Fibroblast of skin of abdomen (primary cell): Measurements from ENCODE around the gene CLK2. TPM values are rescaled to one million over a fixed set of nuclear protein-coding genes. Genes with fewer than 3 reads are reported as not detected.

Experiments
- DNase-seq: peaks from one replicate; pipeline ENCODE4 v3.0.0-alpha.2; 2013
- polyA plus RNA-seq, 2 experiments: library from polyadenylated mRNA; unstranded; fragments of 120-200 nt; gene quantifications; one replicate each; pipeline ENCODE4 v1.2.1, GENCODE V29; 2013; ENCODE audit not compliant: insufficient read length in 2 of 2

CLK2 gene
- polyA plus RNA-seq (2013, experiment 1 of 2; ENCODE audit: insufficient read length) = 34.1 TPM
- 36.7 TPM for polyA plus RNA-seq (2013, experiment 2 of 2; ENCODE audit: insufficient read length)

DNA sequence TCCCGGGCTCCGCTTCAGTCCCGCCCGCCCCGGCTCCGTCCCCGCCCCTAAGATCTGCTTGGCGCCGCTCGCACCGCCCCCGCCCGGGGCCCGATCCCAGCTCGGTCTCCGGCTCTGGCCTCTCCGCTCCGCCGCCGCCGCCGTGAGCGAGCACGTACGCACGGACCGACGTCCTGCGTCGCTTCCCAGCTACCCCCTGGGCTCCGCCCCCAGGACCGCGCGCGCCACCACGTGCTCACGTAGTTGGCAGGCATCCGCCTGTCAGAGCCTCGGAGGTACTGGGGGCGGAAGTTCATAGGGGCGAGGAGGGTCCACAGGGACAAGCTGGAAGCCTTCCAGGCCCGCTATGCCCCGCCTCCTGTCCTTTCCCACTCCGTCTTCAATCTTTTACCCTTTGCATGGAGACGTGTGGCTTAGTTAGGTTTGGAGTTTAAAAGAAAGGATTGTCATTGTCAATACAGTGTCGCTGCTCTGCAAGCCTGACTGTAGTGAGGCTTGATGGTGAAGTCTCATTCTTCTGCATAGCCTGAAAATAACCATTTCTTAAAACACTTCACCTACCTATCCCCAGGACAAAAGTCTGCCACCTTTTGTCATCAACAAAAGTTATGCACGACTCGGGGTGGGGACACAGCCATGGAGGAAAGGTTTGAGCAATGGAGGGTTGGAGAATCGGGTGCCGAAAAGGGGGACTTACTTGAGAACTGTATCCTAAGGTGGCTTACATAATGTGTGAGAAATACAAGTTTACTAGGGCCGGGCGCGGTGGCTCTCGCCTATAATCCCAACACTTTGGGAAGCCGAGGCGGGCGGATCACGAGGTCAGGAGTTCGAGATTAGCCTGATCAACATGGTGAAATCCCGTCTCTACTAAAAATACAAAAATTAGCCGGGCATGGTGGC, at the start of gene CLK2:
CLK2 (minus strand) TSS at position 162 of the 903 bp plus-strand sequence. CDS start 2,527 bp downstream, outside the sequence.
- DNase-seq = peak; percentile 95

DNA sequence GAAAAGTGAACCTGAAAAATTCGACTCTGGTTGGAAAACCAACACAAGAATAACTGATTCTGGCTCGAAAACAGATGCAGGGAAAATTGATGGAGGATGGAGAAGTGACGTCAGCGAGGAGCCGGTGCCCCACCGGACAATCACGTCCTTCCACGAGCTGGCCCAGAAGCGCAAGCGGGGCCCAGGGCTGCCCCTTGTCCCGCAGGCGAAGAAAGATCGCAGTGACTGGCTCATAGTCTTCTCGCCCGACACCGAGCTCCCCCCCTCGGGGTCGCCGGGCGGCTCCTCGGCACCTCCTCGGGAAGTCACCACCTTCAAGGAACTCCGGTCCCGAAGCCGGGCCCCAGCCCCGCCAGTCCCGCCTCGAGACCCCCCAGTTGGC, 49.3 kb upstream of the CLK2 start:
- DNase-seq = no peak

DNA sequence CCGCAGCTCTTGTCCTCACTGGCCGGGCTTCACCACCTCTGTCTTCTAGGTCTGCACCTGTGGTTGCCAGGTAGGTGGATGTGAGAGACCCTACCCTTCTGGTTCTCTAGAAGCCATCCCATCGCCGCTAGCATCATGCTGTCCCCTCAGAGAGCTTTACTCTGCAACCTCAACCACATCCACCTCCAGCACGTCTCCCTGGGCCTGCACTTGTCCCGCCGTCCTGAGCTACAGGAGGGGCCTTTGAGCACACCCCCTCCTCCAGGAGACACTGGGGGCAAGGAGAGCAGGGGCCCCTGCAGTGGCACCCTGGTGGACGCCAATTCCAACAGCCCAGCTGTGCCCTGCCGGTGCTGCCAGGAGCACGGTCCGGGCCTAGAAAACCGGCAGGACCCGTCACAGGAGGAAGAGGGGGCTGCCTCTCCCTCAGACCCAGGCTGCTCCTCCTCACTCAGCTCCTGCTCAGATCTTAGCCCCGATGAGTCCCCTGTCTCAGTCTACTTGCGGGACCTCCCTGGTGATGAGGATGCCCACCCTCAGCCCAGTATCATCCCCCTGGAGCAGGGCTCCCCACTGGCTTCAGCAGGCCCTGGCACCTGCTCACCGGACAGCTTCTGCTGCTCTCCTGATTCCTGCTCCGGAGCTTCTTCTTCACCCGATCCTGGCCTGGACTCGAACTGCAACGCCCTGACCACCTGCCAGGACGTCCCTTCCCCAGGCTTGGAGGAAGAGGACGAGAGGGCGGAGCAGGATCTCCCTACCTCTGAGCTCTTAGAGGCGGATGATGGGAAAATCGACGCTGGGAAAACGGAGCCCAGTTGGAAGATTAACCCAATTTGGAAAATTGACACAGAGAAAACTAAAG, 48.6 kb upstream of the CLK2 start:
- DNase-seq = no peak

DNA sequence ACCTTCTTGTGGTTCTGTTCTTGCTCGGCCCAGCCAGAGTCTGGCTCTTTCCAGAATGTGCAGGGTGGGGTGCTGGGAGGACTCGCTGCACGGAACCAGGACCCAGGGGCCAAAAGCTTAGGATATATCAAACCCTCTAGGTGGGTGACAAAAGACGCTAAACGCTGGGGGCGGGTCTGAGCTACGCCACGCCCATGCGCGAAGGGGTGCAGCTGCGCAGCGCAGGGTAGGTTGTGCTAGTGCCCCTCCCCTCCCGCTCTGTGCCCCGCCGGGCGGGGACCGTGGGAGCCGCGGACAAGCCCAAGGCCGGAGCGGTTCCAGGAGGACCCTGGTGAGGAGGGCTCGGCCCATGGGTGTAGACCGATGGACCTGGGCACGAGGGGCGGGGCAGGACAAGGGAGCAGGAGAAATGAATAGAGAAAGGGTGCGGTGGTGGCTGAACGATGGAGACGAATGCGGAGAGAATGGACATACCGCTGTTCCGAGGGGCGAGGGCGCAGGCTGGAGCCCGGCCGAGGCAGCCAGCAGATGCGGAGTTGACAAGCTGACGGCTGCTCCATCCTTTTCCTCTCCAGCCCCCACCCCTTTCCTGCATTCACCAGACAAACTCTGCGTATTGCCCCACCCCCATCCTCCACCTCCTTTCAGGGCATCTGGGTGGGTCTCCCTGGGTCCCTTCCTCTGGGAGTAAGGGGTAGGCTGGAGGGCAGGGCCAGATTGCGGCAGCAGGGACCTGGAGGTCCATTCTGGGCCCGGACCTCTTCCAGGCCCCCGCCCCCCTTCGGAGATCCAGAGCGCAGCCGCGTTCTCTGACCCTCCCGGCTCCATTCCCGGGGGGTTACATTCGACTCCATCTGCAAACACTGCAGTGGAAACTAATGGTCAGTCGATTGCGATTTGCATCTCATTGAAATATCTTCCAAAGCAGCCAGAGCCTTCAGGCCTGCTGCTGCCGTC, 47.6 kb upstream of the CLK2 start, which contains the start of gene RUSC1:
RUSC1 (plus strand) TSS at position 234 of the 957 bp plus-strand sequence. CDS start 880 bp downstream, outside the sequence.
- DNase-seq = peak; percentile 62

DNA sequence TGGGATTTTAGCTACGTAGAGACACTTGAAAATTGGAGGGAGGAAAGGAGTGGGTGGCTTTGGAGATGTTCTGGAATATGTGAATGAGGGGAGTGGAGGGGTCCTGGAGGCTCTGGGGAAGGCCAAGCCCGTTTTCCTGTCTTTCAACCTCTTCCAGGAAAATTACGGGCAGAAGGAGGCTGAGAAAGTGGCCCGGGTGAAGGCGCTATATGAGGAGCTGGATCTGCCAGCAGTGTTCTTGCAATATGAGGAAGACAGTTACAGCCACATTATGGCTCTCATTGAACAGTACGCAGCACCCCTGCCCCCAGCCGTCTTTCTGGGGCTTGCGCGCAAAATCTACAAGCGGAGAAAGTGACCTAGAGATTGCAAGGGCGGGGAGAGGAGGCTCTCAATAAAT, 46.9 kb upstream of the CLK2 start:
- DNase-seq = no peak

DNA sequence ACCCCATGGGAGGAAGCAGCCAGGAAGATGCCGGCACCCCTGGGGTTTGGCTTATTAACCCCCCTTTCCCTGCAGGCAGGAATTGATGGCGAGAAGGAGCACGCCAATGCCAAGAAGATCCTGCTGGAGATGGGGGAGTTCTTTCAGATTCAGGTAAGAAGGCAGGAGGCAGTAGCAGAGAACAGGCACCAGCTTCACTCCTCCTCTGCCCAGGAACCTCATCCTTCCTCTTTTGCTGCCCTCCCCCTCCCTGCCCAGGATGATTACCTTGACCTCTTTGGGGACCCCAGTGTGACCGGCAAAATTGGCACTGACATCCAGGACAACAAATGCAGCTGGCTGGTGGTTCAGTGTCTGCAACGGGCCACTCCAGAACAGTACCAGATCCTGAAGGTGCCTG, 46.2 kb upstream of the CLK2 start:
- DNase-seq = no peak

DNA sequence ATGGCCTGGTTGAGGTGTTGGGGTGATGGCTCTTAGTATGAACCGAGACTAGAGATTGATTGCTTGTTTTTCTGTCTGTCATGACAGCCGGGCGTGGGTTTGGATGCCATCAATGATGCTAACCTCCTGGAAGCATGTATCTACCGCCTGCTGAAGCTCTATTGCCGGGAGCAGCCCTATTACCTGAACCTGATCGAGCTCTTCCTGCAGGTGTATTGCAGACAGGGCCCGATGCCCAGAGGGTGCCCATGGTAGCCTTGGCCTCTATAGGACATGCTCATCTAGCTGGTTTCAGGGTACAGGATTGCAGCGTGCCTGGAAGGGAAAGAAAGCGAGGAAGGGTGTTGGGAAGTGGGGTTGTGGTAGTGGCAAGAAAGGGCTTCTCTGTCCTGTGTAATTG, 44.8 kb upstream of the CLK2 start:
- DNase-seq = no peak

DNA sequence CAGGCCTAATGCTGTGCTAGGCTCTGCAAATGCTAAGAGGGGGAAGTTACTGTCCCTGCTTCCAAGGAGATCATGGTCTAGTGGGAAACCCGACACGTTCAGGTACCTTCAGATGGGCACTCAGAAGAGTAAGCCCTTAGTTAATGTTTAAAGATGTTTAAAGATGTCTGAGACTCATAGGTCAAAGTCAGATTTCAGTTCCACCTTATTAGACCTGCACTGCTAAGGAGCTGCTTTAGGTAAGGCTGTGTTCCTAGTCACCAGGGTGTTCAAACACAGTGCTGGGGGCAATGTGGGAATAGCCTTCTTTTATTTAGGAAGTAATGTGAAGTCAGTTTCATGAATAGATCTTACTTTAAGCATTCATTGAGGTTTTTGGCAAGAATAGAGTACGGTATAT, 43.6 kb upstream of the CLK2 start:
- no peak for DNase-seq

DNA sequence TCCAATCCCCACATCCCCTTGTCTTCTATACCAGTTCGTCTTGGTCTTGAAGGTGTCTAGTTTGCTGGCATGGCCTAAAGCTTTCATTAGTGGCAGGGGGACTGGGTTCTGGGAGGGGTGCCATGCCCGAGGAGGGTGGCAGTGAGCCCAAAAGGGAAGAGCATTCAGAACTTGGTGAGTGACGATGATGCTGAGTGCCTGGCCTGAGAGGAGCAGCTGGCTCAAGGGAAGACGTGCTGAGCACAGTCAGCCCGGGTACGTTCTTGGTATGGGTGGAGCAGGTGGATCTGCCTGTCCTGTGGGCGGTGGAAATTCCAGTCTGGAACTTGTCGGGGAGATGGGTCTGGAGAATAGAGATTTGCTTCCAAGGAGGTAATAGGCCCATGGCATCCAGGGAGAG, 40.0 kb upstream of the CLK2 start:
- DNase-seq = no peak

DNA sequence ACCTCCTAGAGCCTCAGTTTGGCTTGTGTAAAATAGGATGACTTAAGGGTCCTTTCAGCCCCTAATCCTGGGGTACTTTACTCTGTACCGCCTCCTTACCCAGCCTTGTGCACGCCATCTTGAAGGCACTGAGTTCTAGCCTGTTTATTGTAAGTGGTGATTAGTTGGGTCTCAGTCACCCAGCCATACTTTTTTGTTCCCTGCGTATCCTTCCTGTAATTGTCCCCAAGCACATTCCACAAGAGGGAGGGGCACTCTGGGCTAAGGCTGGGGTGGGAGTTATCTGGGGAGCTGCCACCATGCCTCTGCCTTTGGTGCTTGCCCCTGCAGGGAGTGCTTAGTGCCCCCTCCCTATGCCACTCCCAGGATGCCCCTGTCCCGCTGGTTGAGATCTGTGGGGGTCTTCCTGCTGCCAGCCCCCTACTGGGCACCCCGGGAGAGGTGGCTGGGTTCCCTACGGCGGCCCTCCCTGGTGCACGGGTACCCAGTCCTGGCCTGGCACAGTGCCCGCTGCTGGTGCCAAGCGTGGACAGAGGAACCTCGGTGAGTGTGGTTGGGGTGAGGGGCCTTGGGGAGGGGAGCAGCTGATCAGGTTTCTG, 36.2 kb upstream of the CLK2 start:
- DNase-seq = no peak

DNA sequence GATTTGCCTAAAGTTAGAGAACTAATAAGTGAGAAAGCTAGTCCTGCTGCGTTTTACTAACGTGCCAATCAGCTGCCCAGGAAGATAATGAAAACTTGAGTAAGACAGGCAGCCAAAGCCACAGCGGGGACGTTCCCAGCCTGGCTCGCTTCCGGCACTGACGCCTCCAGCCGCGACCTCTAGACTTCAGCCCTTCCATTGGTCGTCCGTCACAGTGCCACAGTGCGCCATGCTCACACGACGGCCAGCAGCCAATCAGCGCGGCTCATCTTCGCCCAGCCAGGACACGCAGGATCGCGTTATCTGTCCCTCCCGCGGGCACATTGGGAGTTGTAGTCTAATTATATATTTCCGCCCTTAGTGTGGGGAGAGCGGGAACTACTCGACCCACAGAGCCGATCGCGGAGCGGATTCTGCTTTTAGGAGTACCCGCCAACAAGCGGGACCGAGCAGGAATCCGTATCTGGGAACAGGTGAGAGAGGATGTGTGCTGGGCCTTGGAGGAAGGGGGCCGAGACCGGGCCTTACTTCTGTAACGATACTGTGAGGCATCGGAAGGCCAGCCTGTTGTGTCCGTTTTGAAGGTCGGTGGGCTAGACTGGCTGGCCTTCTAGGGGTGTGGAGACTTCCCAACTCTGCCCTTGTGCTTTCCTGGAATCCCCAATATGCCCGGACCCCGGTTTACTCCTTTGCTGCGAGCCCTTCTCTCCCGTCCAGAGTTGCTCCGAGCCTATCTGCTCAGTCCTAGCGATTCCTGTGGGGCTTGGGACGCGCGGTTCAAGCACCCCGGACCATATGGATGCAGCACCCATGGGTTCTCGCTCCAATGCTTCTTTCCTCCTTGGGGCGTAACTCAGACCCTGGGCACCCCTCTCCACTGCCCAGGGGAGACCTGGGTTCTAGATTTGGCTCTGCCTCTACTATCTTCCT, 35.5 kb upstream of the CLK2 start, which contains the start of gene FDPS:
FDPS (plus strand) TSS at position 374 of the 930 bp plus-strand sequence. CDS start 924 bp downstream, outside the sequence.
- peak; percentile 99 for DNase-seq

DNA sequence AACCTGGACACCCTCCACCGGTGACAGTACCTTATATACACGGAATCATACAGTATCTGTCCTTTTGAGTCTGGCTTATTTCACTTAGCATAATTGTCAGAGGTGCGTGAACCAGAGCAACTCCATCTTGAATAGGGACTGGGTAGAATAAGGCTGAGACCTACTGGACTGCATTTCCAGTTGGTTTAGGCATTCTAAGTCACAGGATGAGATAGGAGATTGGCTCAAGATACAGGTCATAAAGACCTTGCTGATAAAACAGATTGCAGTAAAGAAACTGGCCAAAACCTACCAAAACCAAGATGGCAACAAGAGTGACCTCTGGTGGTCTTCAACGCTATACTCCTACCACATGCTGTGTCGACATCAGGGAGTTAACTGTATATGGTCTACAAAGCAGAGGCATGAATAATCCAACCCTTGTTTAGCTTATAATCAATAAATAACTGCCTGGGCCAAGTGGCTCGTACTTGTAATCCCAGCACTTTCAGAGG, 34.0 kb upstream of the CLK2 start:
- DNase-seq = peak; percentile 55

DNA sequence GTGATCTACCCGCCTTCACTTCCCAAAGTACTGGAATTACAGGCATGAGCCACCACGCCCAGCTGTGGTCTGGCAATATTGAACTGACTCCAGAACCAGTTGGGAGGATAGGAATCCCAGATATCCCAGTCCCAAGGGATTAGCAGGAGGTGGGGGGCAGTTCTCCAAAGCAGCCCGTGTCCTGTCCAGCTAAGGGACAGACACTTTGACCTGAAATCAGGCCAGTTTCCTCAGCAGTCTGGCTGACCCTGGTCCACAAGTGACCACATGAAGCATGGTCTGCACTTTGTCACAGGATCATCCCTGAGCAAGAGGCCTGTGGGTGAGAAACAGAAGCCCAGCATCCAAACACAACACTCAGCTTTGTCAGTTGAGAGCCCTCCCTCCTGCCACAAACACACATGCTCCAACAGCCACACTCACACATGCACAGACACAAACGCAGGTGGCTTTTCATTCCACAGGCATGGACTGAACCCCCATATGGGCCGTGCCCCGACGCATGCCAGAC, 32.6 kb upstream of the CLK2 start:
- peak; percentile 34 for DNase-seq

DNA sequence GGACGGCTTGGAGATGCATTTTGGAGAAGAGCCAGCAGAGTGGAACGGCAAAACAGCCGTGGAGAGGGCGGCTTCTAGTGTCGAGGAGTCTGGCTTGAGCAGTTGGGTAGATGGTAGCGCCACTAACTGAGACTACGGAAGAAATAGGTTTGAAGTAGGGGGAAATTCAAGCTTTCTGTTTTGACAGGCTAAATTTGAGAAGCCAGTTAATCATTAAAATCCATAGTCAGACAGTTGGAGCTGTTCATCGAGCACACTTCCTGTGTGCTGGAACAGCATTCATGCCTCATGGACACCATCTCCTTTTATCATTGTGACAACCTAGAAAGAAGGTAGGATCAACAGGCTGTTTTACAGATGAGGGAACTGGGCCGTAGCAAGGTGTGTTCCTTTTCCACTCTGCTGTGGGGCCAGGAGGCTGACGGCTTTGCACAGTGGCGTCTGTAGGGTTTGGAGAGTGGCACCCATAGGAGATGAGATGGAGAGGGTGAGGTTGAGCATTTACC, 31.3 kb upstream of the CLK2 start:
- DNase-seq = no peak

DNA sequence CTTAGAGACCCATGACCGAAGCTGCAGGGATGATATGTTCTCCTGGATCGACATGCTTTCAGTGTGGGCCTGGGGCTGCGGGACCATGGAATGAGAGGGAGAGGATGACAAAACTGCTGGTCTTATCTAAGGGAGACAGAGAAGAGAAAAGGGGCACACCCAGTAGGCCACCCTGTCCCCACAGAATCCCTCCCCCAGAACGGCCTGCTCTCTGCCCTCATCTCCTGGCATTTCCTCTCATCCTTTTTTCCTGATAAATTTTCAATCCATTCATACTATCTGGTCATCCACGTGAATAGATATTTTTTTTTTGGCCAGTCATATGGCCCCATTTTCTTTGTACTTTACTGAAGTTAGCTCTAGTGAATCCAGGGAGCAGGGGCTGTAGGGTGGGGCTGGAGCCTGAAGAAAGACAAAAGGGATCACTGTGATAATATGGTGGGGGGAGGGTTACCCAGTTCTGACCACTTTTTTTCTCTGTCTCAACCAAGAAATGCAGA, 28.1 kb upstream of the CLK2 start, which contains the start of gene PKLR:
PKLR (minus strand) TSS at position 97 of the 500 bp plus-strand sequence; CDS start at position 54, 43 bp downstream.
- no peak for DNase-seq

DNA sequence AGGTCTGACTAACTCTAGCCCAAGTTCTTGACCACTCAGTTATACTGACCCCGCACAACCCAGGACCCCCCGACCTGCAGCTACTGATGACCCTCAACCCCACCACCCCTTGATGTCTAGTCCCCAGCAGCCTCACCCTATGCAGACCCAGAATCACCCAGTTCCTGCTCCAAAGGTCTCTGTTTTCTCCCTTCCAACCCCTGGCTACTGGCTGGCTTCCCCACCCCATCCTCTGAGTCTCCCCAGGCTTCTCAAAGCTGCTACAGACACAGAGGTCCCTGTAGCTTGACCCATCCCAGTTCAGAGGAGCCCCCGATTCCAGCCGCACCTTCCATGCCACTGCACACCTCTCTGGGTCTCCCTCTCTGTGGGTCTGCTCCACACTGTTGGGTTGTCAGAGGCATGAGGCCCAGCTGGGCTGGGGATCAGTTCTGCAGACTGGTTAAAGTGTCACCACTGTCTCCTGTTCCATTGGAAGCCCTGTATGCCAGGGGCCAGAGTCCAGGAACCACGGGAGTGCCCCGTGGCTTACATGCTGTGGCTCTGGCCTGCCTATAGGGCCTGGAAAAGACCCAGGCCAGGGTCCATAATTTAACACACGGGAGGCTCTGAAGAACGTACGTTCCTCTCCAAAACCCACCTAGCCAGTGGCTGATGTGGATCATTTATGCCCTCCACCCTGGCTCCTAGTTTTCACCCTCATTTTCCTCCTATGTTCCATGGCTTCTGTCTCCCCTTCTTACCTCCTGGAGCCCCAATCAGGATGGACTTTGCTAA, 27.4 kb upstream of the CLK2 start:
- no peak for DNase-seq

DNA sequence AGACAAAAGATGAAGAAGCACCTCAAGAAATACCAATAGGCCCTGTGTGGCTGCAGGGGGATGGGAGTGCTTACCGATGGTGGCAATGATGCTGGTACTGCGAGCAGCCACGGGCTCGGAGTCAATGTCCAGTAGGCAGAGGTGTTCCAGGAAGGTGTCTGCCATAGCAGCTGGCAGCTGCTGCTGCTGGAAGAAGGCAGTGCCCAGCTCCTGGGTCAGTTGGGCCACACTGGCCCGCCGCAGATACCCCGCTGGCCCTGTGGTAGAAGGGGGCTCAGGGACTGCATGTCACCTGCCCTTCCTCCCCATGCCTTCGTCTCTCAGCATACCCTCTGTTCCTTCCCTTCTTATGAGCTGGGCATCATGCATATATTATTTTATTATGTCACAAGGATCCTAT, 26.7 kb upstream of the CLK2 start:
- DNase-seq = no peak

DNA sequence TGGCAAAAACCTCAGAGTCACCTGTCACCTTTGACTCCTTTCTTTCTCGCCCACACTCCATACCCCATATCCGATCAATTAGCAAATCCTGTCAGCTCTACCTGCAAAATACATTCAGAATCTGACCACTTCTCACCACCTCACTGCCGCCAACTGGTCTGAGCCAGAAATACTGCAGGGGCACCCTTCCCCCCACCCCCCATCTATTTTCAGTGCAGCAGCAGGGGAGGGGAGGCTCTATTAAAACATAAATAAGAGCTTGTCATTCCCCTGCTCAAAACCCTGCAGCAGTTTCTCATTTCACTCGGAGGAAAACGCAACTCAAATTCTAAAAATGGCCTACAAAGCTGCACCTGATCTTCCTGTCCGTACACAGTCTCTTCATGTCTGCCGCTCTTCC, 24.1 kb upstream of the CLK2 start:
- DNase-seq = no peak
